Mesendoderm (in vitro differentiated cells): ENCODE data around the gene RGS7BP.

Experiments
- DNase-seq: peaks from one replicate; pipeline ENCODE4 v3.0.0; 2013
- H2AK5ac ChIP-seq: 2 replicates; pipeline ENCODE4 v1.6.1; 2013; ENCODE audit warnings: low read length, inconsistent platforms
- H2BK120ac ChIP-seq: 2 replicates; pipeline ENCODE4 v1.6.1; 2013; ENCODE audit warnings: low read depth, mild to moderate bottlenecking, low read length, moderate library complexity, mixed read lengths
- H2BK15ac ChIP-seq: replicated peaks from 2 replicates; pipeline ENCODE4 v1.6.1; 2013; ENCODE audit warnings: low read depth, mild to moderate bottlenecking, moderate library complexity
- H2BK5ac ChIP-seq: 2 replicates; pipeline ENCODE4 v1.6.1; 2013; ENCODE audit warnings: low read length, inconsistent platforms
- H3K18ac ChIP-seq: 2 replicates; pipeline ENCODE4 v1.6.1; 2013; ENCODE audit warnings: mild to moderate bottlenecking, low read length, mixed read lengths
- H3K23ac ChIP-seq: one replicate; pipeline ENCODE4 v1.6.1; 2013; ENCODE audit warnings: low read length
- H3K27ac ChIP-seq: 2 replicates; pipeline ENCODE4 v1.5.1; 2013; ENCODE audit warnings: low read depth, mild to moderate bottlenecking, inconsistent platforms, low read length, moderate library complexity
- H3K27me3 ChIP-seq: 2 replicates; pipeline ENCODE4 v1.6.1; 2013; ENCODE audit warnings: low read length, control low read depth, mild to moderate bottlenecking, inconsistent platforms; ENCODE audit not compliant: insufficient read depth, poor library complexity
- H3K36me3 ChIP-seq: 2 replicates; pipeline ENCODE4 v1.6.1; 2013; ENCODE audit warnings: low read length, inconsistent platforms; ENCODE audit not compliant: control insufficient read depth, insufficient read depth
- H3K4ac ChIP-seq: one replicate; pipeline ENCODE4 v1.6.1; 2013; ENCODE audit warnings: low read depth, mild to moderate bottlenecking, low read length, moderate library complexity
- H3K4me1 ChIP-seq: 2 replicates; pipeline ENCODE4 v1.6.1; 2013; ENCODE audit warnings: low read depth, low read length, inconsistent platforms; ENCODE audit not compliant: control insufficient read depth
- H3K4me2 ChIP-seq: 2 replicates; pipeline ENCODE4 v1.6.1; 2013; ENCODE audit warnings: low read length
- H3K4me3 ChIP-seq: 2 replicates; pipeline ENCODE4 v1.5.1; 2013; ENCODE audit warnings: mild to moderate bottlenecking, low read length
- H3K56ac ChIP-seq: one replicate; pipeline ENCODE4 v1.6.1; 2013; ENCODE audit warnings: low read length
- H3K79me1 ChIP-seq: 2 replicates; pipeline ENCODE4 v1.6.1; 2013; ENCODE audit warnings: low read length, inconsistent platforms
- H3K79me2 ChIP-seq: 2 replicates; pipeline ENCODE4 v1.6.1; 2013; ENCODE audit warnings: mild to moderate bottlenecking, low read length; ENCODE audit not compliant: control insufficient read depth, insufficient read depth
- H3K9ac ChIP-seq: 2 replicates; pipeline ENCODE4 v1.6.1; 2013; ENCODE audit warnings: low read length, inconsistent platforms
- H4K5ac ChIP-seq: one replicate; pipeline ENCODE4 v1.6.1; 2013; ENCODE audit warnings: low read length
- H4K8ac ChIP-seq: one replicate; pipeline ENCODE4 v1.6.1; 2013; ENCODE audit warnings: low read depth, mild to moderate bottlenecking, control low read depth, low read length, moderate library complexity
- WGBS: extraction: QIAGEN DNeasy Blood & Tissue Kit; methylation state at CpG from one replicate; pipeline ENCODE4 v1.1.7; 2013; ENCODE audit warnings: low lambda C conversion rate, missing lambda C conversion rate; ENCODE audit not compliant: insufficient coverage; ENCODE audit errors: extremely low coverage; 5-methylcytosine and 5-hydroxymethylcytosine counted together

Gene RGS7BP

GRCh38 chr5:64625678-64626077 is 119.9 kb downstream of the RGS7BP start:
- no CpG with 5 or more reads among the region's 1 CpG for WGBS
- Histone ChIP-seq H3K56ac (no peak overlapping the region), H2BK5ac (no peak overlapping the region), H3K79me1 (no peaks in the 10 kb centered on the region), H3K18ac (no peak overlapping the region), H2BK15ac (no peak overlapping the region), H3K4ac (no peak overlapping the region), H3K4me1 (no peaks in the 10 kb centered on the region), H3K4me3 (no peak overlapping the region), H3K27ac (no peak overlapping the region), H3K27me3 (no peaks in the 10 kb centered on the region), H4K8ac (no peak overlapping the region), H2AK5ac (no peak overlapping the region), H3K9ac (no peak overlapping the region), H4K5ac (no peak overlapping the region), H3K23ac (no peak overlapping the region), H3K4me2 (no peak overlapping the region), H3K36me3 (no peaks in the 10 kb centered on the region), H2BK120ac (no peak overlapping the region), H3K79me2 (no peaks in the 10 kb centered on the region)
- no peak for DNase-seq

DNA sequence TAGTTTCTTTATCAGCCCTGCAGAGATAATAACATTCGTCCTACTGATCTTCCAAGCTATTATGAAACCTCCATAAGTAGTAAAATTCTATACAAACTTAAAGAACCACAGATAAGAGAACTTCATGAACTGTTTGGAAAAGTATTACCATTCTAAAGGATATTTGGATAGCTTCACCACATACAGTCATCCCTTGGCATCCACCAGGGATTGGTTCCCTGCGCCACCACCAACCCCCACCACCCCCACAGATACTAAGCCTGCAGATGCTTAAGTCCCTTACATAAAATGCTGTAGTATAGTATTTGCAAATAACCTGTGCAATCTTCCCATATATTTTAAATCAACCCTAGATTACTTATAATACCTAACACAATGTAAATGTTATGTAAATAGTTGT is 123.1 kb downstream of the RGS7BP start:
- no peaks in the 10 kb centered on the region for H3K79me2 ChIP-seq
- no peak overlapping the region for H2BK120ac ChIP-seq
- H3K27me3 ChIP-seq, result no peaks in the 10 kb centered on the region
- DNase-seq, result no peak
- no peaks in the 10 kb centered on the region for H3K79me1 ChIP-seq
- H3K18ac ChIP-seq, result no peak overlapping the region
- no peak overlapping the region for H4K8ac ChIP-seq
- no peak overlapping the region for H2BK15ac ChIP-seq
- H2BK5ac ChIP-seq, result no peak overlapping the region
- no CpG with 5 or more reads among the region's 2 CpGs for WGBS
- no peak overlapping the region for H3K23ac ChIP-seq
- H4K5ac ChIP-seq, result no peak overlapping the region
- H3K27ac ChIP-seq, result no peak overlapping the region
- no peak overlapping the region for H2AK5ac ChIP-seq
- H3K4me1 ChIP-seq, result no peaks in the 10 kb centered on the region
- no peak overlapping the region for H3K4ac ChIP-seq
- no peak overlapping the region for H3K4me2 ChIP-seq
- H3K56ac ChIP-seq, result no peak overlapping the region
- H3K4me3 ChIP-seq, result no peak overlapping the region
- no peak overlapping the region for H3K9ac ChIP-seq
- H3K36me3 ChIP-seq, result no peaks in the 10 kb centered on the region

DNA sequence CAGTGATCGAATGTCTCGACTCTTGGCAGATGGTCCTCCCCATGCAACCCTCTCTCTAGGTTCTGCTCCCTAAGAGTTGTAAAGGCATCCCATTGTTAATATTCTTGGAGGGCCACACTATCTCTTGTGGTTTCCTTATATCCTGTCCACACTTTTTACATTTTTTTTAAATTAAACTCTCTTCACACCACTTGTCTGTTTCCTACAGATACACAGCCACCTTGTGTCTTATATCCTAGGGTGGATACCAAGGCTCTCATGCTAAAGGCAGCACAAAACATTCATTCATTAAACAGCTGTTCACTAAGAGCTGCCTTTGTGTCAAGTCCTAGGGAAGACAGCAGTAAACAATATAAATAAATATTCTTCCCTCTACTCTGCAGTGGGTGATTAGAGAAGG is 124.0 kb downstream of the RGS7BP start:
- no CpG with 5 or more reads among the region's 2 CpGs for WGBS
- Histone ChIP-seq H2BK120ac (no peak overlapping the region), H3K4ac (no peak overlapping the region), H4K5ac (no peak overlapping the region), H3K18ac (no peak overlapping the region), H3K4me3 (no peak overlapping the region), H2BK5ac (no peak overlapping the region), H3K36me3 (no peaks in the 10 kb centered on the region), H3K4me1 (no peaks in the 10 kb centered on the region), H4K8ac (no peak overlapping the region), H3K56ac (no peak overlapping the region), H2BK15ac (no peak overlapping the region), H3K9ac (no peak overlapping the region), H3K27me3 (no peaks in the 10 kb centered on the region), H3K79me1 (no peaks in the 10 kb centered on the region), H3K27ac (no peak overlapping the region), H2AK5ac (no peak overlapping the region), H3K4me2 (no peak overlapping the region), H3K23ac (no peak overlapping the region), H3K79me2 (no peaks in the 10 kb centered on the region)
- DNase-seq, result no peak

- Histone ChIP-seq H3K4me3 (no peak overlapping the region), H2BK15ac (no peak overlapping the region), H3K79me2 (no peaks in the 10 kb centered on the region), H3K9ac (no peak overlapping the region), H3K4me2 (no peak overlapping the region), H2AK5ac (no peak overlapping the region), H2BK5ac (no peak overlapping the region), H3K4ac (no peak overlapping the region), H3K18ac (no peak overlapping the region), H4K8ac (peak overlapping the region; percentile 56), H4K5ac (no peak overlapping the region), H3K56ac (no peak overlapping the region), H3K36me3 (no peaks in the 10 kb centered on the region), H3K23ac (no peak overlapping the region), H3K79me1 (no peaks in the 10 kb centered on the region), H3K27ac (no peak overlapping the region), H3K27me3 (no peaks in the 10 kb centered on the region), H2BK120ac (no peak overlapping the region), H3K4me1 (no peaks in the 10 kb centered on the region)
- peak; percentile 60 for DNase-seq
- whole genome bisulfite sequencing, result no CpG with 5 or more reads among the region's 3 CpGs
These were observed 126.4 kb downstream of the RGS7BP start for GRCh38 chr5:64632251-64632650.

DNA sequence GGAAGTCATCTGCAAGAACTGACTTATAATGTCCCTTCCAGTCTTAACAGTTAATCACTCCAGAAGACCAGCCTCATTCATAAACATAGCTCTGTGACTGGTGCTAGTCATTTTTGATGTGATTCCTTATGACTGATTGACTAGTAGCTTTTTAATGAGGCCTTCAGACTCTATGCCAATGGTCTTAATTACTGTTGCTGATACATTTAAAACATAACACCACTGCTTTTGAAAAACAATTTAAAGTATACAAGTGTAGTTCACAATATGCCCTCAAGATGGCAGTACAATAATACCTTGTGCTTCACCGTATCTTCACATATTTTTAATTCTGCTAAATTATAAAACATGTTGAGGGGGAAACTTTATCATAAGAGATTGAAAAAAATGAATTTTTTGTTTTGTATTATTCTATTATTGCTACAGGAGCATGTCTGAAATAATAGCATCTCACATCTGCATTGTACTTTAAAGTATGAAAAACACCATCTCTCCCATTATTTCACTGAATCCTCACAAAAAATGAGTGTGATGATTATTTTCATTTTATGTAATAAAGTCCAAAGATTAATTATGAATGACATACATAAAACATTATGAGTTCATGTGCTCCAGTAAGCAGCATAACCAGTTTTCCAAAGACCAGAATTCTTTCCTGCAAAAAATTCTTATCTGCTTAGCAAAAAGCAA is 129.3 kb downstream of the RGS7BP start:
- Histone ChIP-seq H2BK5ac (no peak overlapping the region), H4K8ac (no peak overlapping the region), H3K4me1 (peaks cover 4% of the 10 kb centered on the region), H3K36me3 (no peaks in the 10 kb centered on the region), H3K27me3 (no peaks in the 10 kb centered on the region), H3K4me2 (no peak overlapping the region), H3K79me2 (no peaks in the 10 kb centered on the region), H3K4ac (no peak overlapping the region), H3K56ac (no peak overlapping the region), H3K23ac (no peak overlapping the region), H2AK5ac (no peak overlapping the region), H3K18ac (no peak overlapping the region), H3K9ac (no peak overlapping the region), H2BK120ac (no peak overlapping the region), H4K5ac (no peak overlapping the region), H3K27ac (no peak overlapping the region), H3K4me3 (no peak overlapping the region), H2BK15ac (no peak overlapping the region), H3K79me1 (no peaks in the 10 kb centered on the region)
- peak; percentile 34 for DNase-seq
- no CpG with 5 or more reads among the region's 1 CpG for WGBS

DNA sequence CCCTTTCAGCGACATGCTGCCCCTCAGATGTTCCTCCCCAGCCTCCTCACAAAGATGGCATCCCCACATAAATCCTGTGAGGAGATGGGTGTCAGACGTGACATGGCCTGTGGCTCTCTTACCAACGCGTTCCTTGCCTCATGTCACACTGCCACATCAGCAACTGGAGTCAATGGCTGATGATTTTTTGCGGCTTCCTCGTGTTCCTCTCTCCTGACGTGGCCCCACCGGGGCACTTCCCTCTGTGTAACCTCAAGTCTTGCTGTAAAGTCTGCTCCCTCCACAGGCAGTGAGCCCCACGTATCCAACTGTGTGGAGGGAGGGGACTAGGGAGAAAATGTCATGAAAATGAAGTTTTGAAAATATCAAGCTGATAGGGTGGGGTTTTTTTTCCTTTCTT is 131.3 kb downstream of the RGS7BP start:
- peaks cover 4% of the 10 kb centered on the region for H3K4me1 ChIP-seq
- no peaks in the 10 kb centered on the region for H3K79me2 ChIP-seq
- H3K4me2 ChIP-seq, result no peak overlapping the region
- no peak overlapping the region for H4K8ac ChIP-seq
- WGBS, result no CpG with 5 or more reads among the region's 9 CpGs
- H3K4ac ChIP-seq, result no peak overlapping the region
- H3K36me3 ChIP-seq, result no peaks in the 10 kb centered on the region
- no peak overlapping the region for H2BK120ac ChIP-seq
- no peak overlapping the region for H2BK5ac ChIP-seq
- peak overlapping the region; percentile 41 for H2BK15ac ChIP-seq
- H2AK5ac ChIP-seq, result no peak overlapping the region
- no peak overlapping the region for H3K4me3 ChIP-seq
- no peak overlapping the region for H3K27ac ChIP-seq
- H3K56ac ChIP-seq, result peak overlapping the region; percentile 28
- peak; percentile 48 for DNase-seq
- no peak overlapping the region for H3K23ac ChIP-seq
- H3K18ac ChIP-seq, result no peak overlapping the region
- H4K5ac ChIP-seq, result no peak overlapping the region
- no peaks in the 10 kb centered on the region for H3K79me1 ChIP-seq
- no peak overlapping the region for H3K9ac ChIP-seq
- H3K27me3 ChIP-seq, result no peaks in the 10 kb centered on the region
